Prostate gland (tissue), 2 donors: ENCODE measurements around the gene MAP4. TPM values are rescaled to one million over a fixed set of nuclear protein-coding genes. Genes with fewer than 3 reads are reported as not detected.

Experiments used
- DNase-seq: peaks from one replicate; pipeline ENCODE4 v3.0.0-alpha.2; 2019; ENCODE audit warnings: low spot score
- H3K27ac ChIP-seq, 2 donors: fragments of 200-600 bp; sonication (generic); 2 replicates each; pipeline ENCODE4 v1.5.1; 2017 to 2019
- H3K27me3 ChIP-seq: fragments of 200-600 bp; sonication (generic); replicated peaks from 2 replicates; pipeline ENCODE4 v1.5.1; 2019; ENCODE audit not compliant: insufficient read depth
- H3K36me3 ChIP-seq, 2 donors: fragments of 200-600 bp; sonication (generic); 1 replicate in 1 of 2; 2 replicates in 1 of 2; pipeline versions ENCODE4 v1.5.1 to v1.8.1; 2017 to 2019
- H3K4me1 ChIP-seq: fragments of 200-600 bp; sonication (generic); replicated peaks from 2 replicates; pipeline ENCODE4 v1.5.1; 2019
- H3K4me3 ChIP-seq, 2 donors: fragments of 200-600 bp; sonication (generic); 2 replicates each; pipeline ENCODE4 v1.5.1; 2017 to 2019
- H3K9me3 ChIP-seq: fragments of 200-600 bp; sonication (generic); 2 replicates; pipeline ENCODE4 v1.5.1; 2017
- POLR2A ChIP-seq: fragments of 450-650 bp; IDR thresholded peaks from one replicate; pipeline ENCODE4 v1.6.1; 2016; ENCODE audit warnings: antibody characterized with exemption, mild to moderate bottlenecking
- POLR2AphosphoS5 ChIP-seq: sonication (generic); formaldehyde crosslinking; IDR thresholded peaks from one replicate; pipeline ENCODE4 v1.6.1; 2017; ENCODE audit warnings: antibody characterized with exemption
- WGBS: methylation state at CpG from one replicate; pipeline ENCODE4 v1.1.5; 2018; 5-methylcytosine and 5-hydroxymethylcytosine counted together
- intact Hi-C: fragments of 100-400 bp; cut with DNase I; formaldehyde crosslinking; loops from one replicate; pipeline ENCODE4 v1.14.2; 2022
- total RNA-seq, 2 donors: library from RNA; depleted of rRNA; stranded (reverse); fragments of >200 nt; gene quantifications; one replicate each; pipeline ENCODE4 v1.1.0, GENCODE V29; 2016
- TF ChIP-seq, protein P1 (sequence below), 4 experiments: fragments of 200-600 bp in 2 of 4; fragments of 450-650 bp in 2 of 4; sonication (generic) in 2 of 4; IDR thresholded peaks; 1 replicate in 3 of 4; 2 replicates in 1 of 4; pipeline ENCODE4 v1.5.1; 2016 to 2019; ENCODE audit warnings: antibody characterized with exemption in 4 of 4, mild to moderate bottlenecking in 2 of 4, moderate library complexity in 2 of 4

Gene MAP4
- total RNA-seq, 2 donors from 2014 or later: 74.3 to 230 TPM

GRCh38 chr3:47874438-47874837 is 141.8 kb downstream of the MAP4 start:
- H3K4me3 ChIP-seq: no peak overlapping the region
- H3K27me3 ChIP-seq: no peaks in the 10 kb centered on the region
- WGBS: 63% methylated on average over 2 of the region's 2 CpGs
- H3K27ac ChIP-seq: peak overlapping the region in 1 of 2 donors; percentile 33
- no peaks in the 10 kb centered on the region for H3K36me3 ChIP-seq
- TF ChIP-seq, protein P1, sequence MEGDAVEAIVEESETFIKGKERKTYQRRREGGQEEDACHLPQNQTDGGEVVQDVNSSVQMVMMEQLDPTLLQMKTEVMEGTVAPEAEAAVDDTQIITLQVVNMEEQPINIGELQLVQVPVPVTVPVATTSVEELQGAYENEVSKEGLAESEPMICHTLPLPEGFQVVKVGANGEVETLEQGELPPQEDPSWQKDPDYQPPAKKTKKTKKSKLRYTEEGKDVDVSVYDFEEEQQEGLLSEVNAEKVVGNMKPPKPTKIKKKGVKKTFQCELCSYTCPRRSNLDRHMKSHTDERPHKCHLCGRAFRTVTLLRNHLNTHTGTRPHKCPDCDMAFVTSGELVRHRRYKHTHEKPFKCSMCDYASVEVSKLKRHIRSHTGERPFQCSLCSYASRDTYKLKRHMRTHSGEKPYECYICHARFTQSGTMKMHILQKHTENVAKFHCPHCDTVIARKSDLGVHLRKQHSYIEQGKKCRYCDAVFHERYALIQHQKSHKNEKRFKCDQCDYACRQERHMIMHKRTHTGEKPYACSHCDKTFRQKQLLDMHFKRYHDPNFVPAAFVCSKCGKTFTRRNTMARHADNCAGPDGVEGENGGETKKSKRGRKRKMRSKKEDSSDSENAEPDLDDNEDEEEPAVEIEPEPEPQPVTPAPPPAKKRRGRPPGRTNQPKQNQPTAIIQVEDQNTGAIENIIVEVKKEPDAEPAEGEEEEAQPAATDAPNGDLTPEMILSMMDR (IDR thresholded peaks at IDR 0.05): no peak
- no peak for TF ChIP-seq POLR2AphosphoS5
- no peak for DNase-seq
- H3K9me3 ChIP-seq: no peaks in the 10 kb centered on the region
- no peaks in the 10 kb centered on the region for H3K4me1 ChIP-seq
- intact Hi-C loops: no loop called here

DNA sequence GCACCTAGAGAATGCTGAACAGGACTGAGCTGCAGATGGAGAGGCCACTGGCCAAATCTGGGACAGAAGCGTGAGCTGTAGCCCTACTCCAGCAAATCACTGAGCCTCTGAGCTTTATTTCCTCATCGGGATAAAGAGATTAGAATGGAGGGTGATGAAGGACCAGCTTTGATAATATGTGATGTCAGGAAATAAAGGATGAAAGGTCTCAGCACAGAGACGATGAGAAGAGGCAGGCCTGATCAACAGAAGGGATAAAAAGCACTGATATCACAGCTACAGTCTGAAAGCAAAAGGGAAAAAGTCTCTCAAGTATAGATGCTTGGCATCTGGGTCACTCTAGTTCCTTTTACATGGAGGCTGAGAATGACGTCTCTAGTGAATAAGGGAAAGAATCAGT is 143.3 kb downstream of the MAP4 start:
- intact Hi-C loops: no loop called here
- Histone ChIP-seq H3K4me3 (no peak overlapping the region), H3K9me3 (no peaks in the 10 kb centered on the region), H3K36me3 (peaks cover 0 to 8% of the 10 kb centered on the region in 2 donors), H3K4me1 (no peaks in the 10 kb centered on the region), H3K27ac (no peak overlapping the region), H3K27me3 (no peaks in the 10 kb centered on the region)
- WGBS: 86% methylated on average over 4 of the region's 4 CpGs
- DNase-seq: no peak
- TF ChIP-seq POLR2A (no peak), POLR2AphosphoS5 (no peak)
- TF ChIP-seq, protein P1 (IDR thresholded peaks at IDR 0.05): no peak

DNA sequence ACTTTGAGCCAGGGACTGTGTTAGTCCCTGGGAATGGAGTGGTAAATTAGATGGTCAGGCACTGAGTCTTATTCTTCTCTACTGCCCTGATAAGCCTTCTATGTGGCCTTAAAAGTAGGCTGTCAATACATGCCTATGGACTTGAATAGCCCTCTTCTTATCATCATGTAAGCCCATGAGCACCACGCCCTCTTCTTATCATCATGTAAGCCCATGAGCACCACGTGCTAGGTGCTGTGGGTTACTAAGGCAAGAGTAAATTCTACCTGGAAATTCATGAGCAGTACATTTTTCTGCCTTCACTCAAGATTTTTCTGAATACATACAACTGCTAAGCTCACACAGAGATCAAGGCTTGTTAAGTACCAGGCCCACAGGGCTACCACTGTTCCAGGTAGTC is 144.8 kb downstream of the MAP4 start:
- intact Hi-C loops: no loop called here
- peaks cover 8% of the 10 kb centered on the region in 2 donors for H3K36me3 ChIP-seq

DNA sequence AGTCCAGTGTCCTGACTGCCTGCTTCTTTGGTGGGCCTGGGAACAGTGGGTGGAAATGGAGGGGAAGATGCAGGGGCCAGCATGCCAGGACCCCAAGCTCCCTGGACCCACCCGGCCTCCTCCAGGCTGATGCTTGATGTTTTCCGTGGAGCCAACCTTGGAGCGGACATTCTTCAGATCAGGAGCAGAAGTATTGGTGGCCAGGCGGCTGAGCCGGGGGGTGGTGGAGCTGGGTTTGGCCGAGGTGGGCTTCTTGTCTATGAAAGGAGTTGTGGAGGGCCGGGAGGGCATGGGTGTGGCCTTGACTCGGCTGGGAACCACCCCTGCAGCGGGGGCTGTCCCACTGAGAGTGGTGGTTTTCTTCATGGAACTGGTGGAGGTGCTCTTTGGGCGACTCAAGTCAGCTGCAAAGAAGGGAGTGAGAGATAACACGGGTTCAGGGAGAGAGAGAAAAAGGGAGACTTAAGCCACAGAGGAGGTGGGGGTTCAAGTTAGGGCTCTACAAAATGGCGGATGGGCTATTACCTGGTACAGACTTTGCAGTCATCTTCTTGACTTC is 145.4 kb downstream of the MAP4 start:
- H3K4me1 ChIP-seq: no peaks in the 10 kb centered on the region
- TF ChIP-seq, protein P1 (IDR thresholded peaks at IDR 0.05): no peak
- TF ChIP-seq POLR2A (no peak), POLR2AphosphoS5 (no peak)
- H3K36me3 ChIP-seq: peaks cover 8% of the 10 kb centered on the region in 2 donors
- no peak overlapping the region for H3K27ac ChIP-seq
- 94% methylated on average over 12 of the region's 12 CpGs for WGBS
- no peak overlapping the region for H3K4me3 ChIP-seq
- H3K9me3 ChIP-seq: no peaks in the 10 kb centered on the region
- intact Hi-C loops: no loop called here
- no peaks in the 10 kb centered on the region for H3K27me3 ChIP-seq
- DNase-seq: no peak

More for the DNA sequence above, 144.8 kb downstream of the MAP4 start:
- no peak for TF ChIP-seq POLR2A
- TF ChIP-seq, protein P1 (IDR thresholded peaks at IDR 0.05): no peak
- no peak for TF ChIP-seq POLR2AphosphoS5
- no peak overlapping the region for H3K27ac ChIP-seq
- DNase-seq: no peak
- no peaks in the 10 kb centered on the region for H3K27me3 ChIP-seq
- 95% methylated on average over 2 of the region's 2 CpGs for WGBS
- H3K4me1 ChIP-seq: no peaks in the 10 kb centered on the region
- H3K4me3 ChIP-seq: no peak overlapping the region
- no peaks in the 10 kb centered on the region for H3K9me3 ChIP-seq

GRCh38 chr3:47870156-47870555 is 146.1 kb downstream of the MAP4 start:
- TF ChIP-seq, protein P1 (IDR thresholded peaks at IDR 0.05): no peak
- TF ChIP-seq POLR2A: no peak
- no peaks in the 10 kb centered on the region for H3K4me1 ChIP-seq
- DNase-seq: no peak
- H3K4me3 ChIP-seq: no peak overlapping the region
- no peak overlapping the region for H3K27ac ChIP-seq
- intact Hi-C loops: no loop called here
- H3K27me3 ChIP-seq: no peaks in the 10 kb centered on the region
- no peaks in the 10 kb centered on the region for H3K9me3 ChIP-seq
- H3K36me3 ChIP-seq: peaks cover 8% of the 10 kb centered on the region in 2 donors
- WGBS: 87% methylated on average over 3 of the region's 3 CpGs
